G401 (cell line): ENCODE results near the gene ARMC2. TPM values are rescaled to one million over a fixed set of nuclear protein-coding genes. Genes with fewer than 3 reads are reported as not detected.

ENCODE experiments used
- total RNA-seq: library from RNA; depleted of rRNA; stranded (reverse); fragments of >200 nt; shearing (Covaris generic); gene quantifications from 2 replicates; pipeline ENCODE4 v1.2.3, GENCODE V29; 2014; rRNA removed

The ARMC2 gene
- total RNA-seq, 1 experiment from 2014 or later: 0.54 TPM

Other genes with a start within 250 kb of the ARMC2 start
- 25.0 and 36.0 TPM in 2 replicates for gene SESN1, start 246.4 kb downstream of the ARMC2 start, total RNA-seq
- 31.6 and 43.4 TPM in 2 replicates for gene CEP57L1, start 247.1 kb downstream of the ARMC2 start, total RNA-seq